NCI-H2029 (cell line): ENCODE results near the gene MTG2.

Experiments used
- DNase-seq: peaks from one replicate; lab custom pipeline; 2025; lab: John Stamatoyannopoulos, UW

Gene MTG2

DNA sequence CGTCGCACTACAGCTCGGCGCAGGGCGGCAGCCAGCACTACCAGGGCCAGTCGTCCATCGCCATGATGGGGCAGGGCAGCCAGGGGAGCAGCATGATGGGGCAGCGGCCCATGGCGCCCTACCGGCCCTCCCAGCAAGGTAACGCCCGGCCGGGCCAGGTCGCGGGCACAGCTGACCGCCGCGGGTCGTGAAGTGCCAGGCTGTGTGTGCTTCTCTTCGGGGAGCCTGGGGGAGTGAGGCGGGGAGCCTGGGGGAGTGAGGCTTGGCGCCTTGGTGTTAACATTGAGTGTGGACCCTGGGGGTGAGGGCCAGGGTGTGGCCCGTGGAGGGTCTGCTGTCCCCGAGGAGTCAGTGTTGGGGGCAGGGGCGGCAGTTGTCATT lies 19.4 kb upstream of the MTG2 start:
- no peak for DNase-seq

DNA sequence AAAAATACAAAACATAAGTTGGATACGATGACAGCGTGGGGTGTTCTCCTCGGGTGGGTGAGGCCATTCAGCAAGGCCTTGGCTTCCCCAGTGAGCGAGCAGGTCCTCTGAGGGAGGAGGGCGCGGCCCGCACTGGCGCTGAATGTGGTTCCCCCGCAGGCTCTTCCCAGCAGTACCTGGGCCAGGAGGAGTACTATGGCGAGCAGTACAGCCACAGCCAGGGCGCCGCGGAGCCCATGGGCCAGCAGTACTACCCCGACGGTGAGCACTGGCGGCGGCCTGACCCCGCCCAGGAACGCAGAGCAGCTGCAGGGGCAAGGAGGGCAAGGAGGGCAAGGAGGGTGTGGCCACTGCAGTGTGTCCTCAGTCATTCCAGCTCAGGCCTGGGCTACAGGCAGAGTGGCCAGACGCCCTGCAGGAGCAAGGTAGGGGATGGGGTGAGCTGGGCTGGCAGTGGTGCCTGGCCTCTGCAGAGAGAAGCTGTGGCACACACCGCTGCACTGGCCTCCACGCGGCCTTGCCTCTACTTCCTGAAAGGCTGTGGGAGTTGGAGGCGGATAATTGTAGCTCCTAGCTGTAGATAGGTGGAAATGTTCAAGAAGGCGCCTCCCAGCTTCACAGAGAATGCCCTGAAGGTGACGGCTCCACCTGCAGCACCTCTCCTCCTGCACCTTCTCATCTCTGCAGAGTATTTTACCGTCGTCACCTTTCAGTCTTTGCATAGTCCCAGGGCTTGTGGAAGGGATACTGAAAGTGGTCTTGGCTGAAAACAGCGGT lies 18.7 kb upstream of the MTG2 start:
- no peak for DNase-seq

DNA sequence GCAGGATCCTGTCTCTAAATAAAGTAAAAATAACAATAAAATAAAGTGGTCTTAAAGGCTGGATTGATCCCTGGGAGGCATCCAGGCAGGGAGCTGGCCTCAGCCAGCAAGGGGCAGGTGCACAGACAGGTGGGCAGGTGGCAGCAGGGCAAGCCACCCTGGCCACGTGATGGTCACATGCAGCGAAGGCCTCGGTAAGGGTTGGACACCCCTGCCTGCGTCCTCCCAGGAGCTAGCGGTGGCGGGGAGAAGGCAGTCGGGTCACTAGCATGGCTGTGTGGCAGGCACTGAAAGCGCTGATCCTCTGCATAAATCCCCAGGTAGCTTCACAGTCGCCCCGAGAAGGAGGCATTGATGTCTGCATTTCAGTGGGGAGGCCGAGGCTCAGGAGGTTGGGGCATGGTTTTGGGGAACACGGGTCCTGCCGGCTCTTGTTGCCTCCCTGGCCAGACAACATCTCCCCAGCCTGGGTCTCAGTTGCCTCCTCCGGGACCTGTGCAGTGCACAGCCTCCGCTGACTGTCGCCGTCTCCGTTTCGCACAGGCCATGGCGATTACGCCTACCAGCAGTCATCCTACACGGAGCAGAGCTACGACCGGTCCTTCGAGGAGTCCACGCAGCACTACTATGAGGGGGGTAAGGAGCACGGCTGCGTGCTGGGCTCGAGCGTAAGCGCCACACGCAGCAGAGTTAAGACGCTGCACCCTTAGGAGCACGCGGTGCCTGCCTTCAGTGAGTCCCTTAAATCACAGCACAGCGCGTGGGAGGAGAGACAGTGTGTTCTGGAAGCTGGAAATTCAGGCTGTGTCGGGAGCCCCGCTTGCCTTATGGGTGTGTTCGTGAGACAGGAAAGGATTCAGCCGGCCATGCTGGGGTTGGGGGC lies 17.7 kb upstream of the MTG2 start:
- no peak for DNase-seq

DNA sequence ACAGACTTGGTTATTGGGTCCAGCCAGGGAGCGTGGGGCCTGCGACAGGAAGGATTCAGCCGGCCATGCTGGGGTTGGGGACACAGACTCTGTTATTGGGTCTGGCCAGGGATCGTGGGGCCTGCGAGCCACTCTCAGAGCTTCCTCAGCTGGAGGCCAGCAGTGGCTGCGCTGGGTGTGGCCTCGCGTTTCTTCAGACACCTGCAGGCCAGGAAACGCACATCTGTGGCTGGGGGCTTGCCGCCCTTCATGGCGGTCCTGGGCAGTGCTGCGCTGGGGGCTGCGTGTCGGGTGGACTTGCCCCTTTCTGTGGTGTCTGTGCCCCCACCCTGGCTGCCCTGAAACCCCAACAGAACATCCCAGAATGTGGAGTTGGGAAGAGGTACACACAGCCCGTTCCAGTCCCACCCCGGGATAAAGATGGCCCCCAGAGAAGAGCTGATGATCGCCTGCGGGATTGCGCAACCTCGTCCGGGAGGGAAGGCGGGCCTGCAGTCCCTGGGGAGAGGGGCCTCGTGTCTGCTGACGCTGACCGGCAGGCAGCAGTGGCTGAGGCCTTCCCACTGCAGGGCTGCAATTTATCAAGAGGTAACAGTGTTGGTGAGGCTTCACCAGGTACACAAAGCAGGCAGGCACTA lies 16.9 kb upstream of the MTG2 start:
- DNase-seq, result no peak

DNA sequence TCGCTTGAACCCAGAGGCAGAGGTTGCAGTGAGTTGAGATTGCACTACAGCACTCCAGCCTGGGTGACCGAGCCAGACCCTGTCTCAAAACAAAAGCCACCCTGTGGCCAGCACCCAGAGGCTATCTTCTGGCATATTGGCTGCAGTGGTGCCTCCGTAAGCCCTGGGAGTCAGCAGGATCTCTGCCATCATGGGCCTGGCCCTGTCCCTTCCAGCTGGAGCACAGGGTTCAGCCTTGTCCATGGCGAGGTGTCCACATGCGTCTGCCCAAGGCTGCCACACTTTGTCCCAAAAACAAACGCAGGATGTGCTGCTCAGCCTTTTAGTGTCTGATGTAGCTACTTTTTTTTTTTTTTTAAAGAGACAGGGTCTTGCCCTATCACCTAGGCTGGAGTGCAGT lies 15.4 kb upstream of the MTG2 start:
- DNase-seq, result no peak

DNA sequence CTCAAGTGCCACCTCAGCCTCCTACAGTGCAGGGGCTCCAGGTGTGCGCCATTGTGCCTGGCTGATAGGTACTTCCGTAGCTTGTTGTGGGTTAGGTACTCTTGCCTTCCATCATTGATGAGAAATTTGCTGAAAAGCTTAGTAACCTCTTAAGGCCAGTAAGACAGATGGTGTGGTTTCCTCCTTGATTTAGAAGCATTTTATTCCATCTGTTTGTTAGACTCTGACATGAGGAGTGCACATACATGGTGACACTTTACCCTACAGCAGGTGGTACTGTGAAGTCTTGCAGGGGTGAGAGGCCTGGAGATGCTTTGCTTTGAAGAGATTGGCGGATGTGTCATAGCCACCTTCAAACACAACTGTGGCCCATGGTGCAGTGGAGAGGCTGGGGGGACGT lies 14.8 kb upstream of the MTG2 start:
- DNase-seq, result no peak

DNA sequence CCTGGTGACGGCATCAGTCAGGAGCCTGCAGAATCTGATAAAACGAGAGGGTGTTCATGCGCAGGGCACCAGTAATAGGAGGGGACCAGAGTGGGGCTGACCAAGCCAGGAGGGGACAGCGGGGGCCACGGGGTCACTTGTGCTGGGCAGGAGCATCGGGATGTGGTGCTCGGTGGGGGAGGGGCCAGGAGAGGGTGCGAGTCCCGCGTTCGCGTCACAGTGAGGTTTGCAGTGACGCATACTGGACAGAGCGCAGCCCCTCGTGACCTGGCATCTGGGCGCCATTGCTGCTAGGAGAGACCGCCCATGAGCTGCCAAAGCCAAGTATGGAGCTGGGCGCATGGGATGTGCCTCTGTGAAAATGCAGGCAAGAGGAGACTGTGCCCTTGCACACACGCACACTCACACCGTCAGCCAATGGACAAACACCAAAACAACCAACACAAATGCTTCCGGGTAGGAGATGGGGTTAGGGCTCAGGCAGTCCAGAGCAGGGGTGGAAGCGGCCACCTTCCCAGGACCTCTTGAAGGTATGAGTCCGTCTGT lies 13.9 kb upstream of the MTG2 start:
- DNase-seq, result no peak

DNA sequence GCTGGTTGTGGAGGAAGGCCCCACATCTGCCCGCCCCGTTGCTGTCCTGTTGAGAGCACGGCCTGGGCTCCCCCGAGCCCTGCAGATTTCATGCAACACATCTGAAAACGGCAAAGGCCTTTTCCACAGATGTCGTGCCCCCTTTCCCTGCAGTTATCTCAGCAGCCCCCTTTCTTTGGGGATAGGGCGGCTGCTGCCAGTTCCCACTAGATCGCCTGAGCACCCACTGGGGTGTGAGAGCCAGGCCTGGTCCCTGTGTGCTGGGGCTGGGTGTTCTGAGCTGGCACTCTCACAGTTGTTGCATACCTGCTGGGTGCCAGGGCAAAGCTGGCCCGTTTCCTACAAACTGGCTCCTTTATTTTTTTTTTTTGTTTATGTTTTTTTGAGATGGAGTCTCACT lies 12.3 kb upstream of the MTG2 start:
- no peak for DNase-seq

DNA sequence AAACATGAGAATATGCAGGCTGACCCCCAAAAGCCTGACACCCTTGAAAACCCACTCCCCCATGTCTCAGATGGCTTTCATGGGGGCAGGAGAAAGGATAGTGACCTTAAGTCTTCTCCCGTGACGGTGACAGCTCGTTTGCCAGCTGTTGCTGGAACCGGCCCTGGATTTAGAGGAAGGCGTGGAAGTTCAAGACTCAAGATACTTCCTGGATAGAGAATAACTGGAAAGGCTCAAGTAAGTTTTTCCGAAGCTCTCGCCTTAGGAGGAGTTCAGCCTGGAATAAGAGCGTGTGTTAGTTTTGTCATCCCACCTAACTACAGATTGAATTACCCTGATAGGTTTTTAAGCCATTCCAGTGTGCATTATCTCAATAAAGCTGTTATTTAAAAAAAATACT lies 11.6 kb upstream of the MTG2 start:
- no peak for DNase-seq

DNA sequence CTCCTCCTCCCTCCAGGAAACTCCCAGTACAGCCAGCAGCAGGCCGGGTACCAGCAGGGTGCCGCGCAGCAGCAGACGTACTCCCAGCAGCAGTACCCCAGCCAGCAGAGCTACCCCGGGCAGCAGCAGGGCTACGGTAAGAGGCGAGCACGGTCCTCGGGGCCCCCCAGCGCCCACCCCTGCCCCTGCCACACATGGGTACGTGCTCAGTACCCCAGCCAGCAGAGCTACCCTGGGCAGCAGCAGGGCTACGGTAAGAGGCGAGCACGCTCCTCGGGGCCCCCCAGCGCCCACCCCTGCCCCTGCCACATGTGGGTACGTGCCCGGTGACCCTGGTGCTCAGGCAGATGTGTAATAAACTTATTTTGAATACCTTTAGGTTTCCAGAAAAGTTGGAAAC lies 10.2 kb upstream of the MTG2 start:
- no peak for DNase-seq

DNA sequence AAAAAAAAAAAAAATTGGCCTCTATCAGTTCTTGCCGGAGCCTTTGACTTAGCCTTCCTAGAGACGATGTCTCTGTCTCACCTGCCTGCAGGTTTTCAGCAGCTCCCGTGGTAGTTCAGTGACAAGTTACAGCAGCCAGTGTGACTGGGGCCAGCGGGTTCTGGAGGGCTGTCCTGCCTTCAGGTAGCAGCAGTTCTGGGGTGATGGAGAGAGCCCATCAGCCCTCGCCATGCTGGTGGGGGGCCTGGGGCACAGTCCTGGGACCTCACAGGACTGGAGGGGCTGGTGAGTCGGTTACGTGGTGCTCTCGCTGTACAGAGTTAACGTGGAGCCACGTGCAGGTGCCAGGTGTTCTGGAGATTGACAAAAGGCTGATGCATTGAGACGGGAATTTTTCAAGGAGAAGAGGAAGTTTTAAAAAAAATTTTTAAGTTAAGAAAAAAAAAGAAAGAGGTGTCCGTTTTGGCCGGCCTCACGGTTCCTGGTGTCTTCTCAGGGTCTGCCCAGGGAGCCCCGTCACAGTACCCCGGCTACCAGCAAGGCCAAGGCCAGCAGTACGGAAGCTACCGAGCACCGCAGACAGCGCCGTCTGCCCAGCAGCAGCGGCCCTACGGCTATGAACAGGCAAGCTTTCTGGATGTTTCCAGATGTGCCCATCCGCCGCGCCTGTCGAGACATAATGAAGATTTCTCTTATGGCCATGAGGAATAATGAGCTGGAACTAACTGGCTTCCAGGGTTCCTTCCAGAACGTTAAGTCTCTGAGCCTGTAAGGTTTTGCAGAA lies 8.6 kb upstream of the MTG2 start:
- no peak for DNase-seq

DNA sequence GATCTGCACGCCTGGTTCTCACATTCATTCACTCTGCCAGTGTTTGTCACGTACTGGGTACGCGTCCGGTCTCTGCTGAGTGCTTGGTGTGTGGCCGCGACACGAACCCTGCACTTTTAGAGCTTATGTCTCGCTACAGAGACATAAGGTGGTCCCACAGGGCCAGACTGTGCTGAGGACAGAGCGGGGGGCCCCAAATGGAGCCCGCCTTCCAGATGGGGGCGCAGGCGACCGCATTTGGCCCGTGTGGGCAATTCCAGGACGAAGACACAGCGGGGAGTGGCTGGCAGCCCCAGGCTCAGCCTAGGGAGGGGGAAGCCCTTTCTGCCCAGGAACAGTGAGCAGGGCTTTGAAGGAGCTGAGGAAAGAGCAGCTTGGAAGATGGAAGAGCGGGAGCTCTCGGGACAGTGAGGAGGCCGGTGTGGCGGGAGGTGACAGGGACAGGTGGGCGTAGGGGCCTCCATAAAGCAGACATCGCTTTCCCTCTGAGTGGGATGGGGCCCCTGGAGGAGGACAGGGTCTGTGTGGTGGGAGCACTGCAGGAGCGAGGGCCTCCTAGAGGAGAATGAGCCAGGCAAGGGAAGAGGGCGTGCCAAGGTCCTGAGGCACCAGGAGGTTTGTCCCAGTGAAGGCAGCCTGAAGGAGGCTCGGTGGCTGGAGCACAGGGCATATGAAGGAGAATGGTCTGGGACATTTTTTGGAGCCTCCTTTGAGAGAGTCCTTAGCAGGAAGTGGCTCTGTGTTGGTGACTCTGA lies 7.8 kb upstream of the MTG2 start:
- DNase-seq, result no peak

DNA sequence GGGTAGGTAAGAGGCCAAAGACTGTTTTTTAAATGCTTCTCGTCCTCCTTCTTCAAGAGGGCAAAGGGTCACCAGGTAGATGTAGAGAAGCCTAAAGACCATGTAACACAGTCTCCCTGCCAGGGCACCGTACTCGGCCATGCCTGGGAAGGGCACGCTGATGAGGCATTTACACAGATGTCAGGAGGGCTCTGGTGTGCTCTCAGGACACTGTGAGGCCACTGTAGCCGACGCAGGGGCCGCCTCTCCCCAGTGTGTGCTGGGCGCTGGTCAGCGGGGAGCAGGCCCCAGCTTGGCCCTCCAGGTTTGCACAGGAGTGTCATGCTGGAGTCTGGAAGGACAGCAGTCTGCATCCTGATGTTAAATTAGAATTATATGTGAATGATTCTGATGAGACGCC lies 7.1 kb upstream of the MTG2 start:
- DNase-seq, result no peak

DNA sequence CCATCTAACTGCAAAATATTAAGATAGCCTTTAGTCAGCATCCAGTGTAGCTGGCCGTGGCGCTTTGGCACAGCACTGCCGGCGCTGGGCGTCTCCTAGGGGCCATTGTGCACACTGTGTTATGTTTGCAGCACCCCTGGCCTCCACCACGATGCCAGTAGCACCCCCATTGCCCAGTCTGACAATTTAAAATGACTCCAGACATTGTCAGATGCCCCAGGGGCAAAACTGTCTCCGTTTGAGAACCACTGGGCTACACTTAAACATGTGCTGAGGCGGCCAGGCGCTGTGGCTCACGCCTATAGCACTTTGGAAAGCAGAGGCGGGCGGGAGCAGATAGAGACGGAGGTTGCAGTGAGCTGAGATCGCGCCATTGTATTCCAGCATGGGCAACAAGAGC lies 6.0 kb upstream of the MTG2 start:
- no peak for DNase-seq

DNA sequence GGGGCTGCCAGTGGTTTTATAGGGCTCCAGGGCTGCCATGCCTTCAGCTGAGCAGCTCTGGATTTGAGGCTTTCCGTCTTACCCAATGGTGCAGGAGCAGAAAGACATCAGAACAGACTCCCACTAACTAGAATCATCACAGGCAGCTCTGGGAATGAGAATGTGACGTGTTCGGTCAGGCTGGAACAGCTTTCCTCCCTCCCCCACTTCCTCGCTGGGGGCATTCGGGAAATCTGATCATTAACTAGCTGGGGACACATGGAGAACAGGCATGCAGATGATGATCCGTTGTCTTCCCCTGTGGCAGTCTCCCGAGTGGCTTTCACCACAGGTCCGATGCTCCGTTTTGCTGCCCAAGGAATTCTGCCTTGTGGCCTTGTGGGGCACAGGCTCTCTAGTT lies 5.5 kb upstream of the MTG2 start:
- no peak for DNase-seq

DNA sequence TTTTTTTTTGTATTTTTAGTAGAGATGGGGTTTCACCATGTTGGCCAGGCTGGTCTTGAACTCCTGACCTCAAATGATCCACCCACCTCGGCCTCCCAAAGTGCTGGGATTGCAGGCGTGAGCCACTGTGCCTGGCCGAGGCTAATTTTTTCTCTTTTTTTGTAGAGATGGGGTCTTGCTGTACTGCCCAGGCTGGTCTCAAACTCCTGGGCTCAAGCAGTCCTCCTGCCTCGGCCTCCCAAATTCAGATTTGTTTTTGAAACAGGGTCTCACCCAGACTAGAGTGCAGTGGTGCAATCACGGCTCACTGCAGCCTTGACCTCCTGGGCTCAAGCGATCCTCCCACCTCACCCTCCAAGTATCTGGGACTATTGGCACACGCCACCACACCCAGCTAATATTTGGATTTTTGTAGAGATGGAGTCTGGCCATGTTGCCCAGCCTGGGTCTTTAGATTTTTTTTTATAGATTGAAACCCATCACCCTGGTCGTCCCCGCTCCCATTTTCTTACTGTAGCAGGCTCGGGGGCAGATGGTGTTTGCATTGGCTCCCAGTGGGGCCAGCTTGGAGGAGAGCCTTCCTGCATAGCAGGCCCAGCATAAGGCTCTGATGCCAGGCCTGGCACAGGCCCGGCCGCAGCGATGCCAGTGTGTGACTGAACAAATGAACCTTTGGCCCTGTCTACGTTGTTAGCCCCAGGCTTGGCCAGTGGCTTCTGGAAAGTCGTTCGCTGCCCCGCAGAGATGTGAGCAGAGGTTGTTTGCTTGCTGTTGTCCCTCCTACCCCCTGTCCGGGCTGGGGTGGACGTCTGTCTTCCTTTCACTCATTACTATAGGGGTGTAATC lies 4.3 kb upstream of the MTG2 start:
- DNase-seq, result no peak

DNA sequence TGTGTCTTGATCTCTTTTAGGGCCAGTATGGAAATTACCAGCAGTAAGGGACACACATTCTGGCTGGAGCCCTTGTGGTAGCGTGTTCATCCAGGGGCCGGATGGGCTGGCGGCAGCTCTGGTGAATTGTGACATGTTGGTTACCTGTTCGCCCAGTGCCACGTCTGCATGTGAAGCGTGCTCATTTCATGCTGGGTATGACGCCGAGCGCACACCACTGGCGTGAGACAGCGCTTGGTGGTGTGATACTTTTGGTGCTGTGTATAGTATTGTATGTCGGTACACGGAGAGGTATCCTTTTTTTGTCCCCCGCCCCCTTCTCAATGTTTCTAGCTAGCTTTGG lies 3.7 kb upstream of the MTG2 start:
- no peak for DNase-seq

DNA sequence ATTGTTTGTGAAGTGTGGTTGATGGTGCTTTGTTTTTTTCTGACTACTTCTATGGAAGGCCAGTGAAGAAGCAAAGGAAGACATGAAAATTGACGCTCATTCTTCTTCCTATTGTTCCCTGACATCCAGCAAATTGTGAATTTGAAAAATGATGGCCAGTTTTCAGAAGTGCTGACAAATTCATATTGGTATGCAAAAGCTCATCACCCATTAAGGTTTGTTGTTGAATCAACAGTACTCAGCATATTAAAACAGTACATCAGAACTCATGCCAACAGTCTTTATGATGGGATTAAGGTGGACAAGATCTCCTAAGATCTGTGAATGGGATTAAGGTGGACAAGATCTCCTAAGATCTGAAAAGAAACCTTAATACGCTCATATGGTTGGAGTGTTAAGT lies 1.0 kb upstream of the MTG2 start:
- no peak for DNase-seq

DNA sequence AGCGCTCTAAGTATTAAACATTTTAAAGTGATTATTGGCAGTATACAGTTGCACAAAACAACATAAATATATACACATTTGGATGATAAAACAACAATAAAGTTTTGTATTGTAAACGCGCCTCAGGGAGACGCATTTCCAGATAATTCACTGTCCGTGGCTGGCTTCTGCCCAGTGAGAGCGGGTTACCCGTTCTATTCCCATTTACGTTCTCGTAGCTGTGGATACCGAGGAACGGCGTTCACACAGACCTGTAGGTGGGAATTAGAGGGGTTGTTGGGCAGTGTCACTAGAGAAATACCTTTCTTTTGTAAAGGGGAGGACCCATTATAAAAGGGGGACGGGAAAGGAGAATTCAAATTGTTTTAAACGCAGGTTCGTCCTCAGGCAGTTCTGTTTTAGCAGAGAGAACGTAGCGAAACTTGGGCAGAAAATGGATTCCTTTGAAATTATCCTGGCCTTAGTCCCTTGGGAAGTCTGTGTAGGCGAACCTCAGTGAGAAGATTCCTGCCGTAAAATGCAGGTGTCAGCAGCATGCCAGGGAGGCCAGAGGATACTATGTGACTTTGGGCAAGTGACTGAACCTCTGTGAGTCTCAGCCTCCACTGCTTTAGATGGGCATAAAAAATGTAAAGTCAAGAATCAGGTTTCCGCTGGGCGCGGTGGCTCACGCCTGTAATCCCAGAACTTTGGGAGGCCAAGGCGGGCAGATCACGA lies 756 bp downstream of the MTG2 start:
- no peak for DNase-seq

DNA sequence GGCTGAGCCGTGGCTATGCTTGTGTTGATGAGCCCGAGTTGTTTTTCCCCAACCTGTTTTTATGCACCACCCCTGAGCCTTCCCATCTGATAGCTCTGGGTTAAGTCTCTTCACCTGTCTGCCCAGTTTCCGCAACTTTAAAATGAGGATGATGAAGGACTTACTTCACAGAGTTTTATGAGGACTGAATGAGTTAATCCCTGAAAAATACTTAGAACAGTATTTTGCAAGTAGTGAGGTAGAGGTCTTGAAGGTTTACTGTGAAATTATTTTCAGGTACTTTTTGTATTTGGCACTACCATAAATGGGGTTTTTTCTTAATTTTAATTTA lies 3.2 kb downstream of the MTG2 start:
- DNase-seq, result no peak
